Measurements from ENCODE around the gene LTO1. TPM values are rescaled to one million over a fixed set of nuclear protein-coding genes. Genes with fewer than 3 reads are reported as not detected.
"Not testable (repeated sequence)": the region's sequence is repeated elsewhere in the genome, so short reads cannot be mapped to it uniquely, and the experiment has no call there.

The LTO1 gene
- total RNA-seq, 1 donor from 2014 or later: 21.4 TPM

- H3K4me1 Mint-ChIP-seq (ENCODE audit: unreplicated experiment): no peaks in the 10 kb centered on the region
These were observed 17.3 kb upstream of the LTO1 start for GRCh38 chr11:69692422-69692821.

GRCh38 chr11:69691463-69691862 lies 16.3 kb upstream of the LTO1 start:
- Mint-ChIP-seq H3K4me1 (ENCODE audit: unreplicated experiment) (no peaks in the 10 kb centered on the region), H3K9me3 (ENCODE audit: unreplicated experiment) (peaks cover 13% of the 10 kb centered on the region), H3K27me3 (ENCODE audit: unreplicated experiment) (peaks cover 48% of the 10 kb centered on the region), H3K27ac (ENCODE audit: unreplicated experiment) (no peak overlapping the region), H3K4me3 (ENCODE audit: unreplicated experiment) (no peak overlapping the region), H3K36me3 (ENCODE audit: unreplicated experiment) (peaks cover 6% of the 10 kb centered on the region)
- no peak for DNase-seq (ENCODE audit: extremely low spot score, unreplicated experiment)
- no peak for TF ChIP-seq CTCF (IDR thresholded peaks at IDR 0.05)

More at GRCh38 chr11:69692422-69692821, 17.3 kb upstream of the LTO1 start:
- no peak overlapping the region for H3K4me3 Mint-ChIP-seq (ENCODE audit: unreplicated experiment)
- H3K27ac Mint-ChIP-seq (ENCODE audit: unreplicated experiment): no peak overlapping the region
- peaks cover 49% of the 10 kb centered on the region for H3K27me3 Mint-ChIP-seq (ENCODE audit: unreplicated experiment)
- no peak for DNase-seq (ENCODE audit: extremely low spot score, unreplicated experiment)
- TF ChIP-seq CTCF (IDR thresholded peaks at IDR 0.05): no peak
- peaks cover 13% of the 10 kb centered on the region for H3K9me3 Mint-ChIP-seq (ENCODE audit: unreplicated experiment)
- peaks cover 6% of the 10 kb centered on the region for H3K36me3 Mint-ChIP-seq (ENCODE audit: unreplicated experiment)

- H3K27ac Mint-ChIP-seq (ENCODE audit: unreplicated experiment): no peak overlapping the region
- peaks cover 34% of the 10 kb centered on the region for H3K27me3 Mint-ChIP-seq (ENCODE audit: unreplicated experiment)
- DNase-seq (ENCODE audit: extremely low spot score, unreplicated experiment): no peak
- peaks cover 13% of the 10 kb centered on the region for H3K9me3 Mint-ChIP-seq (ENCODE audit: unreplicated experiment)
- H3K4me1 Mint-ChIP-seq (ENCODE audit: unreplicated experiment): peaks cover 5% of the 10 kb centered on the region
- no peak overlapping the region for H3K4me3 Mint-ChIP-seq (ENCODE audit: unreplicated experiment)
- H3K36me3 Mint-ChIP-seq (ENCODE audit: unreplicated experiment): peaks cover 6% of the 10 kb centered on the region
- TF ChIP-seq CTCF (IDR thresholded peaks at IDR 0.05): no peak
These were observed 14.5 kb upstream of the LTO1 start for GRCh38 chr11:69689484-69690319.

- H3K4me3 Mint-ChIP-seq (ENCODE audit: unreplicated experiment); H3K27ac Mint-ChIP-seq (ENCODE audit: unreplicated experiment); DNase-seq (ENCODE audit: extremely low spot score, unreplicated experiment); H3K4me1 Mint-ChIP-seq (ENCODE audit: unreplicated experiment); H3K36me3 Mint-ChIP-seq (ENCODE audit: unreplicated experiment): not testable (repeated sequence)
- Mint-ChIP-seq H3K9me3 (ENCODE audit: unreplicated experiment) (peaks cover 13% of the 10 kb centered on the region), H3K27me3 (ENCODE audit: unreplicated experiment) (peaks cover 27% of the 10 kb centered on the region)
These were observed 13.0 kb upstream of the LTO1 start for GRCh38 chr11:69687969-69688771.

- no peaks in the 10 kb centered on the region for H3K36me3 Mint-ChIP-seq (ENCODE audit: unreplicated experiment)
- TF ChIP-seq CTCF (IDR thresholded peaks at IDR 0.05): no peak
These were observed 11.7 kb upstream of the LTO1 start for GRCh38 chr11:69686856-69687255.

More at GRCh38 chr11:69686856-69687255, 11.7 kb upstream of the LTO1 start:
- no peak for DNase-seq (ENCODE audit: extremely low spot score, unreplicated experiment)
- Mint-ChIP-seq H3K27ac (ENCODE audit: unreplicated experiment) (no peak overlapping the region), H3K4me1 (ENCODE audit: unreplicated experiment) (peaks cover 5% of the 10 kb centered on the region), H3K4me3 (ENCODE audit: unreplicated experiment) (no peak overlapping the region), H3K27me3 (ENCODE audit: unreplicated experiment) (peaks cover 18% of the 10 kb centered on the region), H3K9me3 (ENCODE audit: unreplicated experiment) (peaks cover 4% of the 10 kb centered on the region)
